ENCODE measurements around the gene GPATCH8. TPM values are rescaled to one million over a fixed set of nuclear protein-coding genes. Genes with fewer than 3 reads are reported as not detected.

The GPATCH8 gene
- total RNA-seq, 2 donors from 2014 or later, result 45.4 to 49.7 TPM

GRCh38 chr17:44363613-44364159 lies 139.5 kb downstream of the GPATCH8 start, which contains the start of gene FAM171A2:
FAM171A2 (minus strand) TSS chr17:44363853; CDS start chr17:44363714, 139 bp downstream.
- Mint-ChIP-seq H3K4me1 (ENCODE audit: low read depth) (no peaks in the 10 kb centered on the region), H3K4me3 (peak within 1 kb of the TSS; percentile 76 to 81), H3K27ac (no peak within 1 kb of the TSS), H3K27me3 (ENCODE audit: low read depth) (peaks cover 47% of the 10 kb centered on the region), H3K9me3 (no peaks in the 10 kb centered on the region), H3K36me3 (ENCODE audit: insufficient read depth in 2 of 2) (no peaks in the 10 kb centered on the region)
- peak; percentile 78 to 84 for DNase-seq
- peak; percentile 92 to 94 for ATAC-seq (replicated peaks in 1 of 2)

- no peaks in the 10 kb centered on the region for H3K9me3 Mint-ChIP-seq
- ATAC-seq (replicated peaks in 1 of 2) (peak; percentile 46 to 55), DNase-seq (peak in 1 of 2 donors; percentile 27)
- H3K36me3 Mint-ChIP-seq (ENCODE audit: insufficient read depth in 2 of 2), result no peaks in the 10 kb centered on the region
- peaks cover 47% of the 10 kb centered on the region for H3K27me3 Mint-ChIP-seq (ENCODE audit: low read depth)
- no peak overlapping the region for H3K27ac Mint-ChIP-seq
- peak overlapping the region; percentile 72 to 77 for H3K4me3 Mint-ChIP-seq
- H3K4me1 Mint-ChIP-seq (ENCODE audit: low read depth), result no peaks in the 10 kb centered on the region
These were observed 140.1 kb downstream of the GPATCH8 start for GRCh38 chr17:44362949-44363612.

GRCh38 chr17:44362459-44362948 lies 140.7 kb downstream of the GPATCH8 start:
- Mint-ChIP-seq H3K4me1 (ENCODE audit: low read depth) (no peaks in the 10 kb centered on the region), H3K36me3 (ENCODE audit: insufficient read depth in 2 of 2) (no peaks in the 10 kb centered on the region), H3K9me3 (no peaks in the 10 kb centered on the region), H3K27me3 (ENCODE audit: low read depth) (peaks cover 43% of the 10 kb centered on the region), H3K27ac (no peak overlapping the region), H3K4me3 (peak overlapping the region; percentile 43 to 72)
- ATAC-seq (replicated peaks in 1 of 2) (no peak), DNase-seq (no peak)

GRCh38 chr17:44361292-44362260 lies 141.6 kb downstream of the GPATCH8 start:
- Mint-ChIP-seq H3K9me3 (no peaks in the 10 kb centered on the region), H3K4me1 (ENCODE audit: low read depth) (no peaks in the 10 kb centered on the region), H3K36me3 (ENCODE audit: insufficient read depth in 2 of 2) (no peaks in the 10 kb centered on the region), H3K4me3 (peak overlapping the region in 1 of 2 donors; percentile 9), H3K27me3 (ENCODE audit: low read depth) (peaks cover 33% of the 10 kb centered on the region), H3K27ac (no peak overlapping the region)
- no peak for DNase-seq
- no peak for ATAC-seq (replicated peaks in 1 of 2)

- no peak for DNase-seq
- Mint-ChIP-seq H3K4me3 (no peak overlapping the region), H3K27ac (no peak overlapping the region), H3K27me3 (ENCODE audit: low read depth) (peaks cover 28% of the 10 kb centered on the region), H3K9me3 (no peaks in the 10 kb centered on the region), H3K36me3 (ENCODE audit: insufficient read depth in 2 of 2) (no peaks in the 10 kb centered on the region), H3K4me1 (ENCODE audit: low read depth) (no peaks in the 10 kb centered on the region)
- no peak for ATAC-seq (replicated peaks in 1 of 2)
These were observed 142.4 kb downstream of the GPATCH8 start for GRCh38 chr17:44360826-44361225.

GRCh38 chr17:44360144-44360533 lies 143.1 kb downstream of the GPATCH8 start:
- peaks cover 21% of the 10 kb centered on the region for H3K27me3 Mint-ChIP-seq (ENCODE audit: low read depth)
- no peaks in the 10 kb centered on the region for H3K4me1 Mint-ChIP-seq (ENCODE audit: low read depth)
- no peaks in the 10 kb centered on the region for H3K36me3 Mint-ChIP-seq (ENCODE audit: insufficient read depth in 2 of 2)
- DNase-seq (no peak), ATAC-seq (replicated peaks in 1 of 2) (no peak)
- no peak overlapping the region for H3K27ac Mint-ChIP-seq
- no peak overlapping the region for H3K4me3 Mint-ChIP-seq
- H3K9me3 Mint-ChIP-seq, result no peaks in the 10 kb centered on the region

GRCh38 chr17:44359458-44360143 lies 143.6 kb downstream of the GPATCH8 start:
- ATAC-seq (replicated peaks in 1 of 2), result no peak
- Mint-ChIP-seq H3K9me3 (no peaks in the 10 kb centered on the region), H3K4me1 (ENCODE audit: low read depth) (no peaks in the 10 kb centered on the region), H3K27me3 (ENCODE audit: low read depth) (peaks cover 15% of the 10 kb centered on the region), H3K4me3 (no peak overlapping the region), H3K27ac (no peak overlapping the region), H3K36me3 (ENCODE audit: insufficient read depth in 2 of 2) (no peaks in the 10 kb centered on the region)
- DNase-seq, result no peak

GRCh38 chr17:44359006-44359405 lies 144.2 kb downstream of the GPATCH8 start:
- Mint-ChIP-seq H3K4me1 (ENCODE audit: low read depth) (no peaks in the 10 kb centered on the region), H3K27ac (no peak overlapping the region), H3K27me3 (ENCODE audit: low read depth) (peaks cover 13% of the 10 kb centered on the region), H3K36me3 (ENCODE audit: insufficient read depth in 2 of 2) (no peaks in the 10 kb centered on the region), H3K9me3 (no peaks in the 10 kb centered on the region), H3K4me3 (no peak overlapping the region)
- DNase-seq (no peak), ATAC-seq (replicated peaks in 1 of 2) (no peak)

GRCh38 chr17:44358066-44358465 lies 145.1 kb downstream of the GPATCH8 start:
- Mint-ChIP-seq H3K27me3 (ENCODE audit: low read depth) (peaks cover 13% of the 10 kb centered on the region), H3K9me3 (no peaks in the 10 kb centered on the region)

GRCh38 chr17:44356241-44356640 lies 147.0 kb downstream of the GPATCH8 start:
- Mint-ChIP-seq H3K4me1 (ENCODE audit: low read depth) (no peaks in the 10 kb centered on the region), H3K27me3 (ENCODE audit: low read depth) (peaks cover 7% of the 10 kb centered on the region)

More at GRCh38 chr17:44358066-44358465, 145.1 kb downstream of the GPATCH8 start:
- H3K4me1 Mint-ChIP-seq (ENCODE audit: low read depth), result no peaks in the 10 kb centered on the region
- no peak for ATAC-seq (replicated peaks in 1 of 2)
- no peak for DNase-seq
- peaks cover 0 to under 1% of the 10 kb centered on the region in 2 donors for H3K36me3 Mint-ChIP-seq (ENCODE audit: insufficient read depth in 2 of 2)
- H3K27ac Mint-ChIP-seq, result no peak overlapping the region
- no peak overlapping the region for H3K4me3 Mint-ChIP-seq

GRCh38 chr17:44355642-44356099 lies 147.5 kb downstream of the GPATCH8 start:
- no peak for DNase-seq
- Mint-ChIP-seq H3K36me3 (ENCODE audit: insufficient read depth in 2 of 2) (peaks cover 0 to 3% of the 10 kb centered on the region in 2 donors), H3K4me1 (ENCODE audit: low read depth) (no peaks in the 10 kb centered on the region), H3K27me3 (ENCODE audit: low read depth) (peaks cover 5% of the 10 kb centered on the region), H3K4me3 (no peak overlapping the region), H3K27ac (no peak overlapping the region), H3K9me3 (no peaks in the 10 kb centered on the region)
- no peak for ATAC-seq (replicated peaks in 1 of 2)

More at GRCh38 chr17:44356241-44356640, 147.0 kb downstream of the GPATCH8 start:
- Mint-ChIP-seq H3K4me3 (no peak overlapping the region), H3K9me3 (no peaks in the 10 kb centered on the region), H3K36me3 (ENCODE audit: insufficient read depth in 2 of 2) (peaks cover 0 to 3% of the 10 kb centered on the region in 2 donors), H3K27ac (no peak overlapping the region)
- DNase-seq (no peak), ATAC-seq (replicated peaks in 1 of 2) (no peak)

Measured in activated T-cell treated with anti-CD3 and anti-CD28 coated beads, Interleukin-2, amount 50 U/mL, for 72 hours (primary cell).